Testis (tissue), 3 donors: ENCODE results near the gene MMP3. TPM values are rescaled to one million over a fixed set of nuclear protein-coding genes. Genes with fewer than 3 reads are reported as not detected.

Source experiments
- DNase-seq: peaks from one replicate; pipeline ENCODE4 v3.0.0-alpha.2; 2019
- H3K27ac ChIP-seq, 2 donors: fragments of 200-600 bp; sonication (generic); one replicate each; pipeline ENCODE4 v1.5.1; 2019
- H3K27me3 ChIP-seq: fragments of 200-600 bp; sonication (generic); one replicate; pipeline ENCODE4 v1.5.1; 2019
- H3K36me3 ChIP-seq: fragments of 200-600 bp; sonication (generic); one replicate; pipeline ENCODE4 v1.5.1; 2017; ENCODE audit warnings: low read depth; ENCODE audit errors: missing control alignments
- H3K4me1 ChIP-seq: fragments of 200-600 bp; sonication (generic); one replicate; pipeline ENCODE4 v1.5.1; 2019
- H3K4me3 ChIP-seq, 2 donors: fragments of 200-600 bp; sonication (generic); one replicate each; pipeline ENCODE4 v1.5.1; 2017 to 2019
- H3K9me3 ChIP-seq: fragments of 200-600 bp; sonication (generic); one replicate; pipeline ENCODE4 v1.5.1; 2017
- POLR2A ChIP-seq: fragments of 450-650 bp; IDR thresholded peaks from one replicate; pipeline ENCODE4 v1.6.1; 2017; ENCODE audit warnings: antibody characterized with exemption, mild to moderate bottlenecking, moderate library complexity
- WGBS, 2 donors: methylation state at CpG; one replicate each; pipeline ENCODE4 v1.1.5; 2018; 5-methylcytosine and 5-hydroxymethylcytosine counted together
- intact Hi-C: fragments of 100-400 bp; cut with DNase I; formaldehyde crosslinking; loops from one replicate; pipeline ENCODE4 v1.15.1; 2023; ENCODE audit warnings: low total_unique reads
- polyA plus RNA-seq: library from polyadenylated mRNA; stranded (reverse); fragments of 350-450 nt; fragmentation: Illumina TruSeq; extraction: RNeasy Lipid Tissue Mini Kit (QIAGEN cat#74804); gene quantifications from one replicate; pipeline ENCODE4 v1.2.3, GENCODE V29; 2014; ENCODE audit warnings: low read depth, low replicate concordance; ENCODE audit not compliant: insufficient read depth
- total RNA-seq, 2 donors: library from RNA; depleted of rRNA; stranded (reverse); fragments of >200 nt; gene quantifications; one replicate each; pipeline ENCODE4 v1.2.3, GENCODE V29; 2016
- TF ChIP-seq, protein P1 (sequence below), 3 experiments: fragments of 450-650 bp in 2 of 3; fragments of 200-600 bp in 1 of 3; sonication (generic) in 1 of 3; IDR thresholded peaks; one replicate each; pipeline ENCODE4 v1.5.1; 2016 to 2019; ENCODE audit warnings: antibody characterized with exemption in 3 of 3, mild to moderate bottlenecking in 2 of 3, moderate library complexity in 1 of 3

The MMP3 gene
- total and polyA plus RNA-seq, 3 donors from 2014 or later = 10.2 TPM; not detected in 2

DNA sequence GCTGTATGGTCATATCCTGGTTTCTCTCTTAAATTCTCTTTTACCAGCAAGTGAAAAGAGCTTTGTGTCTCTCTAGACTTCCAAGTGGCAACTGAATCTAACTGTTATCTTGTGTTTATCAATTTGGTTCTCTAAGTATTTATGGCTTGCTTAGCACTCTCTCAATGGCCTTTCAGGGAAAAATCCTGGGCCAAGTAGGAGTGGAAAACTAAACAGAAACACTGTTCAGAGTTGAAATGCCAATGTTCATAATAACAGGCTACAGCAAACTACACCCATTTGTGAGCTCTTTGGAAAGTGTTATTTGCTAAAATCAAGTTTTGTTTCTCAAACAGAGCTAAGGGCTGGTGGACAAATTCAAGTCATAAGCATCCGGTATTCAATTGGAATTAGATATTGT lies 21.3 kb upstream of the MMP3 start:
- no peaks in the 10 kb centered on the region for H3K27me3 ChIP-seq
- H3K4me1 ChIP-seq = no peaks in the 10 kb centered on the region
- TF ChIP-seq, protein P1, sequence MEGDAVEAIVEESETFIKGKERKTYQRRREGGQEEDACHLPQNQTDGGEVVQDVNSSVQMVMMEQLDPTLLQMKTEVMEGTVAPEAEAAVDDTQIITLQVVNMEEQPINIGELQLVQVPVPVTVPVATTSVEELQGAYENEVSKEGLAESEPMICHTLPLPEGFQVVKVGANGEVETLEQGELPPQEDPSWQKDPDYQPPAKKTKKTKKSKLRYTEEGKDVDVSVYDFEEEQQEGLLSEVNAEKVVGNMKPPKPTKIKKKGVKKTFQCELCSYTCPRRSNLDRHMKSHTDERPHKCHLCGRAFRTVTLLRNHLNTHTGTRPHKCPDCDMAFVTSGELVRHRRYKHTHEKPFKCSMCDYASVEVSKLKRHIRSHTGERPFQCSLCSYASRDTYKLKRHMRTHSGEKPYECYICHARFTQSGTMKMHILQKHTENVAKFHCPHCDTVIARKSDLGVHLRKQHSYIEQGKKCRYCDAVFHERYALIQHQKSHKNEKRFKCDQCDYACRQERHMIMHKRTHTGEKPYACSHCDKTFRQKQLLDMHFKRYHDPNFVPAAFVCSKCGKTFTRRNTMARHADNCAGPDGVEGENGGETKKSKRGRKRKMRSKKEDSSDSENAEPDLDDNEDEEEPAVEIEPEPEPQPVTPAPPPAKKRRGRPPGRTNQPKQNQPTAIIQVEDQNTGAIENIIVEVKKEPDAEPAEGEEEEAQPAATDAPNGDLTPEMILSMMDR (IDR thresholded peaks at IDR 0.05) = no peak
- no peak for TF ChIP-seq POLR2A
- no peaks in the 10 kb centered on the region for H3K36me3 ChIP-seq
- no peak for DNase-seq
- no peaks in the 10 kb centered on the region for H3K9me3 ChIP-seq
- no peak overlapping the region for H3K4me3 ChIP-seq
- intact Hi-C loops = no loop called here
- no peak overlapping the region for H3K27ac ChIP-seq
- 91 to 93% methylated on average over 1 of the region's 1 CpG for WGBS, 2 donors

DNA sequence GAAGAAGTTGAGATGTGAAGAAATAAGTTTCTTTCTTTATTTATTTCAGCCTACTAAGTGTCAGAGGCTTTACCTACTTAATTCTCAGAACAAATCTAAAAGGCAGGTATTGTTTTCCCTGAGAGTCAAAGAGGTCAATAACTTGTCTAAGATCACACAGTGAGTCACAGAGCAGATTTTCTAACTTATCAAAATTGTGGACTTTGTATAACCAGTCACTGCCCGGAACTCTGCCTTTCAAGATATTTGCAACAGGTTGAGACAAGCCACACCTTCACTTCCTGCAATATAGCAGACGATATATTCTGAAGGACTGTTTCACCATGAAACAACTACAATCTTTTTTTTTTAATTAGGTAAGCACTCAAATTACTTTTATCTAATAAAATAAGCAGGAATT lies 10.5 kb upstream of the MMP3 start:
- no peaks in the 10 kb centered on the region for H3K27me3 ChIP-seq
- WGBS, 2 donors = 75 to 79% methylated on average over 2 of the region's 2 CpGs
- DNase-seq = no peak
- no peaks in the 10 kb centered on the region for H3K9me3 ChIP-seq
- H3K4me3 ChIP-seq = no peak overlapping the region
- TF ChIP-seq POLR2A = no peak
- TF ChIP-seq, protein P1 (IDR thresholded peaks at IDR 0.05) = no peak
- H3K36me3 ChIP-seq = no peaks in the 10 kb centered on the region
- intact Hi-C loops = no loop called here
- no peaks in the 10 kb centered on the region for H3K4me1 ChIP-seq
- no peak overlapping the region for H3K27ac ChIP-seq

DNA sequence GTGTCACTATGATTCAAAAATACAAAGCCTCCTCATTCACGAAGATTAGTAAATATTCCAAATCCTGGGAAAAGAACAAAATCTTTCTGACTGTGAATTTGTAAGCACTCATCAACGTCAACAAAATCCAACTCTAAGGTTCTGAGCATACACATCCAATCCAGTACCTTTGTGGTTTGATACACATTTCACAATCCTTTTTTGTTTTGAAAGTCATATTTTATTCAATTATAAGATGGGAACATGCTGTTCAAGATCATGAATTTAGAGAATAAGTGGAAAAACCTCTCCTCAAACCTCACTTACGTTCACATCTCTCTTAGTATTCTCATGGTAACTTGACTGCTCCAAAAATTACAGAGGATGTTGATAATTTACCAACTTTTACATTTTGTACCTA lies 9.6 kb upstream of the MMP3 start:
- WGBS, 2 donors = 85 to 88% methylated on average over 3 of the region's 3 CpGs
- TF ChIP-seq POLR2A = no peak
- TF ChIP-seq, protein P1 (IDR thresholded peaks at IDR 0.05) = no peak
- no peaks in the 10 kb centered on the region for H3K27me3 ChIP-seq
- no peaks in the 10 kb centered on the region for H3K9me3 ChIP-seq
- intact Hi-C loops = no loop called here
- H3K4me3 ChIP-seq = no peak overlapping the region
- no peak overlapping the region for H3K27ac ChIP-seq
- H3K36me3 ChIP-seq = no peaks in the 10 kb centered on the region
- no peak for DNase-seq
- no peaks in the 10 kb centered on the region for H3K4me1 ChIP-seq

DNA sequence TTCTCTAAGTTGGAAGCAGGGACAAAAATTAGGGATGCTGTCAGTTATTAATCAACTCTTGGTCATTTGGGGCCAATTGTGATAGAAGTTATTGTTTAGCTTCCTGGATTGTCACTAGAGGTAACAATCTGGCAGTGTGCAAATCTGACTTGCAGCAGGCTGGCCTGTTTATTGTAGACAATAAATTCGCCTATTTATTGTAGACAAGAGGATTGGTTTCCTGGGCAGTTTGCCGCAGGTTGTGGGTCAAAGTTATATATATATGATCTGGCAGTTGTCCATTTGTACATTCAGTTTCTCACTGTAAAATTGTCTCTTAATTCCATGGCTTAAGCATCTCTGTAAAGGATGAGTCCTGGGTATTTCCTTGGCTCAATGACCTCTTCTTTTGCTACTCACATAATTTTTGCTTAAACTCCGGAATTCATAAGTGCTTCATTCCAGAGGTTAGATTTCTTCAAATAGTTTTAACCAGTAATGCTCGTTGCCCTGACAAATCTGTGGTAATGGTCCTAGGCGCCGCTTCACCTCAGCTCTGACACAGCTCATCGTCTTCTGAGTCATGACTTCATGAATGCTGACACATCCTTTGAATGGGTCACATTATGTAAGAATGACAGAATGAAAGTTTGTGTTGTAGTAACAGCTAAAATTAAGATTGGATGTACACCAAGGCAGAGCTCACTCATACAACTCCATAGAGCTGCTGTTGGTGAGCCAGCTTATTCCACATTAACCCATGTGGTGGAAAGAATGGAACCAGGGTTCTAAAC lies 7.8 kb upstream of the MMP3 start:
- H3K27me3 ChIP-seq = no peaks in the 10 kb centered on the region
- H3K9me3 ChIP-seq = no peaks in the 10 kb centered on the region
- 79 to 81% methylated on average over 7 of the region's 7 CpGs for WGBS, 2 donors
- TF ChIP-seq POLR2A = no peak
- no peaks in the 10 kb centered on the region for H3K36me3 ChIP-seq
- no peaks in the 10 kb centered on the region for H3K4me1 ChIP-seq
- no peak overlapping the region for H3K4me3 ChIP-seq
- H3K27ac ChIP-seq = no peak overlapping the region
- no peak for DNase-seq
- intact Hi-C loops = no loop called here

DNA sequence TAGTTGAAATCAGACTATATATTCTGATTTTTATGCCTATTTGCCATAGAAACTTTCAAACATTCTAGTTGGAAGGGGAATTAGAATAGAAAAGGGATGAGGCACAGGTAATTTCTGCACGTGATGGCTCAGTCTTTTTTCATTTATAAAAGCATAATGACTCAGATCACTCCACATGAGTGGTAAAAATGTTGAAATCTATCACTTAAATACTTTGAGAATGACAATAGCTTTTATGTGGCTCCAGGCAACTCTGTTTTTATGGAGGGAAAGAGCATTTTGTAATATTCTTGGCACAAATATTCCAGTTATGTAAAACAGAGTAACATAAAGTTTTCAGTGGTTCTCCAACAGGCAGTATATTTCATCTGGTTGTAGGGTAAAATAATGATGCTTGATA lies 5.9 kb upstream of the MMP3 start:
- Histone ChIP-seq H3K4me3 (no peak overlapping the region), H3K27ac (no peak overlapping the region), H3K27me3 (no peaks in the 10 kb centered on the region), H3K9me3 (no peaks in the 10 kb centered on the region), H3K4me1 (no peaks in the 10 kb centered on the region), H3K36me3 (no peaks in the 10 kb centered on the region)
- intact Hi-C loops = no loop called here
- TF ChIP-seq, protein P1 (IDR thresholded peaks at IDR 0.05) = no peak
- TF ChIP-seq POLR2A = no peak
- WGBS, 2 donors = 67 to 69% methylated on average over 1 of the region's 1 CpG
- no peak for DNase-seq
